SIG-M5 treated with dmso at 0.1 percent for 504 hours (cell line): ENCODE data around the gene GEN1.

Source experiments
- DNase-seq: peaks from one replicate; lab custom pipeline; 2025; ENCODE audit not compliant: unreplicated experiment; lab: John Stamatoyannopoulos, UW

Gene GEN1

GRCh38 chr2:17753803-17754663 lies at the start of gene GEN1, which contains the start of gene SMC6:
Gene GEN1 (plus strand): TSS chr2:17754138. CDS start chr2:17759944, 5,806 bp downstream.
Gene SMC6 (minus strand): TSS chr2:17753810. CDS start chr2:17745946, 7,864 bp downstream.
- peak; percentile 88 for DNase-seq

- no peak for DNase-seq
These were observed 47.1 kb upstream of the GEN1 start for GRCh38 chr2:17706845-17707244.

GRCh38 chr2:17708501-17708900 lies 45.4 kb upstream of the GEN1 start:
- no peak for DNase-seq

GRCh38 chr2:17709897-17710296 lies 44.0 kb upstream of the GEN1 start:
- no peak for DNase-seq

- DNase-seq: no peak
These were observed 43.2 kb upstream of the GEN1 start for GRCh38 chr2:17710547-17711248.

- no peak for DNase-seq
These were observed 40.6 kb upstream of the GEN1 start for GRCh38 chr2:17713291-17713690.

GRCh38 chr2:17717666-17718065 lies 36.3 kb upstream of the GEN1 start:
- no peak for DNase-seq

GRCh38 chr2:17718689-17719088 lies 35.2 kb upstream of the GEN1 start:
- DNase-seq: no peak

- DNase-seq: peak; percentile 27
These were observed 34.2 kb upstream of the GEN1 start for GRCh38 chr2:17719562-17720371.

GRCh38 chr2:17728210-17728609 lies 25.7 kb upstream of the GEN1 start:
- no peak for DNase-seq

GRCh38 chr2:17729880-17730279 lies 24.1 kb upstream of the GEN1 start:
- no peak for DNase-seq

GRCh38 chr2:17733599-17733998 lies 20.3 kb upstream of the GEN1 start:
- DNase-seq: no peak

- no peak for DNase-seq
These were observed 18.1 kb upstream of the GEN1 start for GRCh38 chr2:17735864-17736263.

GRCh38 chr2:17736989-17737388 lies 16.9 kb upstream of the GEN1 start:
- DNase-seq: no peak

- no peak for DNase-seq
These were observed 13.7 kb upstream of the GEN1 start for GRCh38 chr2:17740203-17740602.

GRCh38 chr2:17747684-17748452 lies 6.1 kb upstream of the GEN1 start:
- no peak for DNase-seq

GRCh38 chr2:17748745-17749144 lies 5.2 kb upstream of the GEN1 start:
- DNase-seq: no peak

GRCh38 chr2:17749753-17750438 lies 4.0 kb upstream of the GEN1 start:
- no peak for DNase-seq

GRCh38 chr2:17752246-17752645 lies 1.7 kb upstream of the GEN1 start:
- peak; percentile 22 for DNase-seq
